Measurements from ENCODE around the gene PLIN5.

GRCh38 chr19:4556597-4557127, 21.6 kb upstream of the PLIN5 start:
- TF ChIP-seq ATF3 (IDR thresholded peaks at IDR 0.05) (no peak), YY1 (IDR thresholded peaks at IDR 0.05; ENCODE audit: extremely low read depth, insufficient replicate concordance, low read depth, low read length) (no peak)

All from HCT116 (cell line).